GM21360 (cell line): Measurements from ENCODE around the gene ERMARD.

Source experiments
- ATAC-seq: cut with Tn5 transposase; IDR thresholded peaks from one replicate; pipeline ENCODE4 v1.9.1; 2021; ENCODE audit warnings: mild to moderate bottlenecking, moderate library complexity; ENCODE audit not compliant: unreplicated experiment

ERMARD gene

DNA sequence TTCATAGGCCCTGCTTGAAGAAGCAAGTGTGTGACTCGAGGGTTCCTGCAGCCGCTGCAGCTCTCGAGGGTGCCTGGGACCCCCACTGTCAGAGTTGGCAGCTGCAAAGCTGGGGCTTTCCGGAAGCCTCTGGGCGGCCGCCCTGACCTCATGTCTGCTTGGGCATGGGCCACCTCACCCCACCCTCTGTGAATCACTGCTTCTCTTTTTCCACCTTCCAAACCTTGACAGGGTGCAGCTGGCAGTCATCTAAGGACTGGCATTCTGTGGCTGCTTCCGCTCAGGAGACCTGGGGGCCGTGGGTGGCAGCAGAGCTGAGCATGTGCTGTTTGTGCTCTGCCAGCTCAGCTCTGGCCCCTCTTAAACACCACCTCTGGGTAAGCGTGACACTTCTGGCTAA, 32.0 kb downstream of the ERMARD start:
- no peak for ATAC-seq

DNA sequence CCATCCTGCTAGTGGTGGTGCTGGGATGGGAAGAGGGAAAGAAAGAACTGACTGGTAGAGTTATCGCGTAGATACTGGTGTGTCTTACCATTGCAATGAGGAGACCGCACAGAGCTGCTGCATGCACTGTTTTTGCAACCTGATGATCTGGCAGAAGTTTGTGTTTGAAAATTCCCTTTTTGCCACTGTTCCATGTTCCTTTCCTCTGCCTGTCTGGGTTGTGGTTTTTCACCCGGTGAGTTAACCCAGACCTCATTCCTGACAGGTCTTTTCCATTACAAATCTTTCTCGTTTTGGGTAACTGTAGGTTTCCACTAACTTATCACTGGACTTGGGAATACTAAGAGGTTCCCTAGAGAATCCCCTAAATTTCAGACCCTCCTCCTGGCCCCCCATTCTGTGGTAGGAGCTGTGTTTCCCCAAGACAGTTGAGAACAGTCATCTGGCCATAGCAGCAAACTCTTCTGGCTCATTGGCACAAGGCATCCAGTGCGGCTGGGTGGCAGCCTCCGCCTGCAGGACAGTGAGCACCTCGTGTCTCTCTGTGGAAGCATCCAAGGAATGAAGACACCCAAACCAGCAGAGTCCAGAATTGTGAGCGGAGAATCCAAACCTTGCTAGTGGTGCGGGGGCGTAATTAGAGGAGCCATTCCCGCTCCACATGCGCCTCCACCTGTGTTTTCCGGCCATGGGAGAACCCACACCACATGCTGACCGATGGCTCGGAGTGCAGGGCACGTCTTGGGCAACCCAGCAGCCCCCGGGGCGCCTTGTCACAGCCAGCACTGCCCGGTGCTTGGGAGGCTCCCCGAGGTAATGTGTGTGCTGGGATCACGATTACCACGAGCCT, 32.8 kb downstream of the ERMARD start:
- no peak for ATAC-seq

DNA sequence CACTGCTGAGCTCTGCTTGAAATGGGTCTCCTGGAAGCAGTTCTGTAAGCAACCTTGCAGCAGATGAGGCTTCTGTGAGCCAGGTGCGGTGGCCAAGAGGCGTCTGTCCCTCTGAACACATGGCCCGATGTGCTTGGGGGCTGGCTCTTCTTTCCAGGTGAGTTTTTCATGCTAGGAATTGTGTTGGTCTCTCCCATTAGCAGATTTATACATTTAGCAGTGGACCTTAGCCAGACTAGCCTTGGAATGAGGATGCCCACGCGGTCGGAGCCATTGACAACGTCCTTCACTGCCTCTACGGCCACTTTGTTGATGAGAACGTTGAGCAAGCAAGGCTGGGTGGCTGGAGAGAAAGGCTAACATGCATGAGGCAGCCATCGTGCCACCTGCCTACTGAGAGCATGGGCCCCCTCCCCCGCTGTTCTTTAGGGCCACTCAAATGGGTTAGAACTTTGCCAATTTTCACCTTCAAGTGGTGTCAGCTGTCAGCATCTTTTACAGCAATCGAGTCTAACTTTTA, 33.5 kb downstream of the ERMARD start:
- ATAC-seq = no peak

DNA sequence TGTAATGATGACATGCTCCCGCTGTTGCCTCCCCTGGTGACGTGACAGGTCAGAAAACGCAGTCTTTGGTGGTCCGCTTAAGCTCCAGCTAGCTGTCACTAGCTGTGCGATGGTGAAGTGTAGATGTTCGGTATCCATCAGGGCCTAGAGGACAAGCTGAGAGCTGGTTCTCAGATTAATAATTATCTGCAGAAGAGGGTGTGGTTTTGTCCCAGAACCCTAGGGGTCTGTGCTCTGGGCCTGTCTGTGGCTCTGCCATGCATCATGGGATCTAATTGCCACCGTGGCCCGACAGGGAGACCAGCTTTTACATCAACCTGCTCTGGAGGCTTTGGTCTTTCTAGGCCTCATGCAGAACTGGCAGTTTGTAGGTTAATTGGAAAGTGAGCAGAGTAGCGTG, 34.1 kb downstream of the ERMARD start:
- ATAC-seq = no peak

DNA sequence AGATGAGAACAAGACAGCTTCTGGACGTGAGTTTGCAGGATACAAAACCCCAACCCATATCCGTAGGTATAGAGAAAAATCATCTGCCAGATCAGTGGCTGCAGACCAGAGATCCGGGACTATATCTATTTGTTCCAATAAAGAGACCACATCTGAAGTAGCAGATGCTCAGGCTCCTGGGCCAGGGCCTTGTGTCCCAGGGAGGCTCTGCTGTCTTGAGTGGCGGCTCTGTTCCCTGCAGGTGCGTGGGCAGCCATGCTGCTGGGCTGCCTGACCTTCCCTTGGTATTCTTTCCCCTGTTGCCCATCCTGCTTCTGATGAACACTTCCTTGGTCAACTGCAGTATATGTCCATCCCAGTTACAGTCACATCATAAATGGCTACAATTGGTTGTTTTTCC, 34.9 kb downstream of the ERMARD start:
- ATAC-seq = no peak

DNA sequence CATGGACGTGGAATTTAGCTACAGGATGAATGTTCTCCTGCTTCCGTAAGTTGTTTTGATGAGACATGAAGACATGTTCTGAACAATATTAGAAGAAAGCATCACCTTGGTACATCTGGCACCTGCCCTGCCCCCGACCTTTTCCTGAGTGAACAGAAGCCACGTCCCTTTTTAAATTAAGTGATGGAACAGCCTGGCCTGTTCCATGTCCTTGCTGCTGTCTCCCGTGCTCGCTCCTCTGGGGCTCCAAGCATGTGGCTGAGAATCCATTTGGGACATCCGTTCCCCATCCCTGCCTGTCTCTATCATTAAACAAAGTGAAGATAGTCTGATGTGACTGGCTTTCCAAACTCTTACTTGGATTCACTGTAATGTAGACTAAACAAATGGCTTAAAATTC, 36.4 kb downstream of the ERMARD start:
- ATAC-seq = no peak

DNA sequence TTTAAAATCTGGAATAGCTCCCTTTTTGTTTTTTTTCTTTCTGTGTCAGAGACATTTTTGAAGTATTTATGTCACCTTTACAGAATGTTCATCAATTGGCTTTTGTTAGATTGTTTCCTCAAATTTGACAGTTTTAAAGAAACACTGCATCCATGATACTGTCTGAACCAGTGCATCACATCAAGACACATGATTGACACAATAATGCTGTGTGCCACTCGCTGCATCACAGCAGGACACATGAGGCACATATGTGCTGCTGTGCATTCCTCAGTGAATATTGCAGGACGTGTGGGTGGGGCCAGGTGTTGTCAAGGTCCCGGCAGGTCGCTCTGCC, 37.4 kb downstream of the ERMARD start:
- no peak for ATAC-seq

DNA sequence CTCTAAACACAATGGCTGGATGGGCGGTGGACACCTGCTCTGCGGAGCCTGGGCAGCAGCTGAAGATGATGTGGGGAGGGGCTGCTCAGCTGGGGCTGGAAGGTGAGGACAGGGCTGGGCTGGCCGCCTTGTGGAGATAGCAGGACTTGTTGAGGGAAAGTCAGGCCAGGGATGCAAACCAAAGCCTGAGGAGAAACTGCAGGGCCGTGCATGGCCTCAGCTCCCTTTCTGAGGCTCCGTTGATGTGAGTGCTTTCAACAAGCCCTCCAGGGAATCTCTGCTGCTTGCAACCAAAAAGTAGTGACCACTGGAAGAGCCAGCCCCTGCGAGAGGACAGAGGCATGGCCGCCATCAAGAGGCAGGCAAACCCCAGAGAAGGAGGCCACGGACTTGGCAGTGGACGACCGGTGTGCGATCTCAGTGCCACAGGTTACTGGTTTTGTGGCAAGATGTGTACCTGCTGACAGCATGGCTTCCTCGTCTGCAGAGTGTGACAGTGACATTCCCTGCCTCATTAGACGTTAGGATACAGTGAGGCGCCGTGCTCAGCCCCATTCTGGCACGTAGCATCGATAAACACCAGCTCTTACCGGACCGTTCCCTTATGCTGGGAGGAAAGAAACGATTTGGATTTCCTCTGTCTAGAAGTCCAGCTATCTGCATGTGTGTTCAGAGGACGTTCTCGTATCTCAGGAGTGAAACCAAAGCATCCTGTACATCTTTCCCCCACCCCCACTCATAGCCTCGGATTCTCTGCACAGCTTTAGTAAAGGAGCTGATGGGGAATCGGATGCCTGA, 37.9 kb downstream of the ERMARD start:
- no peak for ATAC-seq

DNA sequence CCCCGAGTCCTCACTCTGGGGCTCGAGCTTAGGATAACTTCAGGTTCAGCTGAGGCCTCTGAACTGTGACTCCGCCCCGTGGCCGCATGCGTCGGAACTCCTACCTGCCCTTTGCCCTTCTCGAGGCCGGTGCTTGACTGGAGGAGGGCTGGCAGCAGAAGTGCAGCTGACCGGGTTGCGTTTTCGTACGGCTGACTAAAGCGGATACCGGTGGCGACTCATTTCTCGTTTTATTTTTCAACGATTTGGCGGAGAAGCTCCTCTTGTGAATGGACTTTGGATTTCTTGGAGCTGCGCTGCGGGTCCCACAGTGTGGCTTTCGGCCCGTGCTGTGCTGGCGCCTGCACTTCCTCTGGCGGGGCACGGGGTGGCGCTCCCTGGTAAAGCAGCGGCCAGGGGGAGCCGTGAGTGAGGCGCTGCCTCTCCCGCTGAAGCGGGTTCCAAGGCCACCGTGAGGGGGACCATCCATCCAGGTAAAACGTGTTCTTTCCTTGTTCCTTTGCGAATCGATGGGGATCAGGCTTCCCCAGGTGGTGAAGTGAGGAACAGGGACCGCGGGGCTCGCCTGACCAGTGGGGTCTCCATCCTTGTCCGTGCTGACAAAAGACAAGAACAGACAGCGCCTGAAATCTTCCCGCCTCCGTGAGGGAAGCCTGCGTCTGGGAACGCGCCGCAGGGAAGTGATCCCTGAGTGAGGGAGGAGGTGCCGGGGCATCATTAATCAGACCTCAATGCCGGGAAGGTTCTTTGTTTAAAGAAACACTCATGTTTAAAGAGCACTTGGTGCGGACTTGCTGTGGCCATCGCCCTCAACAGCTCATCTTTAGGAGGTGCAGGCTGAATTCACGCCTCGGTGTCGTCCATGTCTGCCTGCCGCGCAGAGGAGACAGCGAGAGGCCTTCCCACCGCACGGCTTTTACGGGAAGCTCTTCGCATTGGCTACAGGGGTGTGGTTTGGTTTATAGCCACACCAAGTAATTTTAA, 38.8 kb downstream of the ERMARD start:
- ATAC-seq = peak; percentile 95

DNA sequence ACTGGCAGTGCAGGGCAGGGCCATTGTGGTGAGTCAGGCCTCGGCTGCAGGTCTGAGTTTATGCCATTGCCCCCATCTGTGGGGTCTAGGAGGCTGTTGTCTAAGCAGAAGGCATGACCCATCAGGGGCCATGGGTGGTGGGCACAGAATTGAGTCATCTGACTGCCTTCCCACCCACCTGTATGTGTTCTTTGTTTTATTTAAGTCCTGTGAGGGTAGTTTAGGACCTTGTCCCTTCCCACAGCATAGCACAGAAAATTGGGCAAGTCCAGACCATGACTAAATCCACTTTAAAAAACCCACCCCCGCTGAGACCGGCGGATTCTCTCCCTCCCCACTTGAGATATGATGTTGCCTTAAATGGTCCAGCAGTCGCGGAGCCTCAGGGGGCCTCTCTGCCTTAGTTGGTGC, 40.3 kb downstream of the ERMARD start:
- no peak for ATAC-seq

DNA sequence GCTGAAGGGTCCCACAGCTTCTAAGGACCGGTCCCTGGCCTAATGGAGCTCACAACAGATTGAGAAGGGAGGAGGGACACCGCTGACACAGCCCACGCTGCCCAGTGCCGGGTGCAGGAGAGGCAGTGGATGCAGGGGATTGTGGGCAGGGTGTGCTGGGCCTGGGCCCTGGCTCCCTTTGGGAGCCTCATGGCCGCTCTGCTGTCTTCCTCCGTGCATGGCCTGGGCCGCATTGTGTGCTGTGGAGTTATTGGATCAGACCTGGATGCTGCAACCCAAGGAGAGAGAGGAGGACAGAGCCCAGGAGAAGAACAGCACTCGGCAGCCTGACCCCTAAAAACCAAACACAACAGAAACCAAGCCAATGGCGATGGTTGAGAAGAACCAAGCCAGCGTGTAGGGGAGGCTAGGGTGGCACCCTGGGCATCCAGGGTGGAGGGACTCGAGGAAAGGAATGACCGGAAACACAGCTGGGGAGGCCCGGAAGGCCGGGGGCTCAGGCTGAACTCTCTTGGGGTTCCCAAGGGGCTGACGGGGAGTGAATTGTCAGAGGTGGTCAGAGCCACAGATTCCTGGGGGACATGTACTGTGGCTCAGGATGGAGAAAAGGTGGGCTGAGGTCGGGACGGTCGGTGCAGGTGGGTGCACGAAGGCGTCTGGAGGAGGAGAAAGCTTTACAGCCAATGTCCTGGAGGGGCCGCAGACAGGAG, 41.0 kb downstream of the ERMARD start:
- no peak for ATAC-seq

DNA sequence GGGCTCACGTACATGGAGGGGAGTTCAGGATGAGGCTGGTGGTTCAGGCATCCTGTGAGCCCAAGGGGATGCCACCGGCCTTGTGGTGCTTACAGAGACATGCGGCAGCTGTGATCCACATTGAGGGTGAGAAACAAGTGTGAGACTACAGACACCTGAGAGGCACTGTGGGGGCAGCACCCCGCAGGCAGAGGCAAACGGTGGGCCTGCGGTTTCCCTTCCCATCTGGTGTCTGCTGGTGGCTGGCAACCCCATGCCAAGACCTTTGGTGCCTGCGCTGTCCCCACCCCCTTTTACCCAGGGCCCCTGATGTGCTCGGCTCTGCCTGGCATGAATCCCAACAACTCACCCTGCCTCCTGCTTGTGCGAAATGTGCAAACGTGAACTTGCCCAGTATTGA, 42.0 kb downstream of the ERMARD start:
- ATAC-seq = no peak

DNA sequence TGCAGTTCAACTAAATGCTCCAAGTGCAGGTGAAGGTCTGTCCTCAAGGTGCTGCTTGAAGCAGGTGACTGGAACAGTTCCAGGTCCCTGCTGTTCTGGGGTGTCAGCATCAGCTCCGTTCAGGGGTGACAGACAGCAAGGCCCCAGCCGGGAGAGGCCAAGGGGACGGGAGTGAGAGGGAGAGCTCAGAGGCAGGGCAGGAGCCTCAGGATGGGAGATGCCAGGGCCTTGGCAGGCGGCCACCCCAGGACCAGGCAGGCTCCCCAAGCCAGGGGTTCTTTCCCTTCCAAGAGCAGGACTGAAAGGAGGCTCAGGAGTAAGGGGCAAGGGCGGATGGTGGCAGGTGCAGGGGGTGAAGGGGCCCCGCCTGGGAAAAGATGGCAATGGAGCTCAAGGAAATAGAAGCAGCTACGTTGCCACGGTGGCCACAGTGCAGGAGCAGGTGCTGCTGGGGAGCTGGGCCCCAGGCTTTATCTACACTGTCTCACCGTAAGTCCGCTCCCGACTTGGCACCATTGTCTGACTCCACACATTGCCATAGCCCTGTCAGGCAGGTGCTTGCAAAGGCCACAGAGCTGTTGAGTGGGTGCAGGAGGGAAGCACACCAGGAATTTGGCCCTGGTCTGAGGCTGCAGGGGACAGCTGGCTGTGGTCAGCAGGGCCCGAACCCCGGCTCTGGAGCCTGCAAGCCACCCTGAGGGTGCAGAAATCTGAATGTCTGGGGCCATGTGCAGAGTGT, 43.1 kb downstream of the ERMARD start:
- ATAC-seq = no peak

DNA sequence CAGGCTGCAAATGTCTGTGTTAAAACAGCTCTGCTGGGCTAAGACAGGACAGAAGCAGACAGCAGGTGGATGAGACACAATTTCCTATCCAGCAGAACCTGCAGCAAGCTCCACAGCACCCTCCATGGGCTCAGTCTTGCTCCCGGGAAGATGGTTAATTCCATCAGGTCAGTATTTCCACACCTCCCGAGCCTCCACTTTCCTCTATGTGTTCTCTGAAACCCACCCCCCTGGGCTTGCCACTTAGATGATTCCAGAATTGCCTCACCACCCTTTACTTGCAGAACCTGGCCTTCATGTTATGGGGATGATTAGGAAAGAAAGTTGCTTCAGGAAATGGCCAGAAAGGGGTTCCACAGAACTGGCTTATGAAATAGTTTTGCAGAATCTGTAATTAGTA, 43.8 kb downstream of the ERMARD start:
- no peak for ATAC-seq

DNA sequence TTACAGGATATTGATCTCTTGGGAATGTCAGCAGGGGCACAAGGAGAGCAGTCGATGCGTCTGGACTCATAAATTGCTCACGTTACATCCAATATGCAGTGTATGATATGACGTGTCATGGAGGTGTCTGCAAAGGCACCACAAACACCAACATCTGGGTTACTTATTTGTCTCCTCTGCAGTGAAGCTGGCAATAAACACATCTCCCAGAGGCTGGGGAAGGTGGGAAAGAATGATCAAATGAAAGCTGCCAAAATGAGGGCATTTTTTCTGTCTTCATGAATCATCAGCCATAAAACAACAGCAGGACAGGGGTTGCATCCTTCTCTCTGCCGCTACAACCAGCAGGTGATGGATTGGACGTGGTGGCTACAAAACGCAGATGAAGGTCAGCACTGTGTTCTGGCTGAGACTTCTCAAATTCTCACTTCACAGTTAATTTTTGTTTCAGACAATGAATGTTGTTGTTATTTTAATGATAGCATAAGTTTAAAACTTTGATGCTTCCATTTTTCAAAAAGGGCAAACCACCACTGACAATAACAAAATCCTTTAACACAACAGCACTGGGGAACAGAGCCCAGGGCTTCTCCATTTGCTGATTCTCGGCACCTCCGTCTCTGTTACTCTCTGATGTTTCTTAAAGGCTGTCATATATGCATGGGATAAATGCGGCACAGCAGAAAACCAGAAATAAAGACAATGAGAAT, 47.5 kb downstream of the ERMARD start:
- ATAC-seq = no peak

DNA sequence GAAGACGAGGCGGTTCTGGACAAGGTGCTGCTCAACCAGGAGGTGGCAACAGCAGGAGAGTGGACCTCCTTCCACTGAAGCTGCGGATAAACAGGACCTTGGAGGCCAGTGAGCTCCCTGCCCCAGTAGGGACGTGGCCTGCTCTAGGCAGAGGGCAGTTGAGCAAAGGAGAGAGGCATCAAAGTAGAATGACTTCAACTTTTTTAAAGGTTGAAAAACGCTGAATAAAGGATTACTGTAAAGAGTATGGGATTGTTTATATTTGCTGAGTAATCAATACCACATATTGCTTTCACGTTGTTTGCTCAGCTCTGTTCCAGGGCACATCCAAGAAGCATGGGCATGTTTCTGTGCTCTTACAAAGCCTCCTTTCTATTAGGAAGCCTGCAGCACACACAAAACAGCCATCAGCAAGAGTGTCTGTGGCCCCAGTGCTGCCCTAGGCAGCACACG, 48.1 kb downstream of the ERMARD start:
- ATAC-seq = no peak

DNA sequence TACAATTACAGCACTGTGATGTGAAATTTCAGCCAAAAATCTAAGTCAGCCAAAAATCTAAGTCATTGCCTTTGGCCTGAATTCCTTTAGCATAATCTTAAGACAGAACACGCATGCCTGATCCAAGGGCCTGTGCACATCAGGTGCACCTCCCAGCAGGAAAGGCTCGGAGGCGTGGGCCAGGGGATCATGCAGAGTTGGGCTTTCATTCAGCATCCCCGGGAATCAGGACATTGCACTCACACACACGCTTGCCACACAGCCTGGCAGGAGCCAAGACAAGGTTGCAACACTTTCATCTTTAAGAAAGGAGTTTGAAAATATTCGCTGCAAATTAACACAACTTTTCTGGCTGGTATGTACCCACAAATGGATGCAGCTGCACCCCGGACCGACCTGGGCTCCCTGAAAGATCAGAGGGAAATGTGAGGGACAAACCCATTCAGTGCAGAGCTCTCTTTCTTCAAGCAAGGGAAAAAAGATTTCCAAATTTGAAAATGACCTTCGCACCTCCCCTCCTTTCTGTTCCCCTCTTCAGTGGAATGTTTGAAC, 48.8 kb downstream of the ERMARD start:
- ATAC-seq = no peak

DNA sequence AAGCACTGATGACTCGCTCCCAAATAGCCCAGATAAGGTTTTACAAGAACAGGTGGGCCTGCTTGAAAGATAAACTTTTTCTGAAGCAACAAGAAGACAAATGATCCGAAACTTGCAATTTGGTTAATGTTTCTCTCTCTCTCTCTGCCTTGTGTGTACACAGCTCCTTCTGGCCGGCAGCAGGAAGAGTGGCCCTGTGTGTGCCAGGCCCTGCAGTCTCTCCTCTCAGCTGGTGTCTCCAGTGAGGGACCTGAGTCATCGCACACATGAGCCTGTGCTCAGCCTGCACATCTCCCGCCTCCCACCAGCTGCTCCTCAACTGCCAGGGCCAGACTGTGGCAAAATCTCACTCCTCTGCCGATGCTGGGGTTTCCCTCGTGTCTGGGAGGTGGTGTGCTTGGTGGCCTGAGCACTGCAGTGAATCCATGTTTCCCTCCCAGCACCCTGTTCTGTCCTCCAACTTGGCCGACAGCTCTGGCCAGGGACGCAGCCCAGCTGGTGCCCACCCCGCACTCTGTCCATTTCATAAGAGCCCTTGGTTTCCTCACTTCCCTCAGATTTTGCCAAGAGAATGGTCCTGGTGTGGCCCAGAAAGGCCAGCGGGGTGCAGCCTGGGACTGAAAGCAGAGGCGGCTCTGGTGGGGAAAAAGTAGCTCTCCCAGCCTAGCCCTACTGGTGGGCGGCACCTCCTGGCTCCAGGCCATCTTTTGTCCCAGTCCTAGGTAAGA, 49.4 kb downstream of the ERMARD start:
- ATAC-seq = no peak
